GM18867 (cell line): ENCODE results near the gene TAGLN2.
A peak's percentile ranks its signal among the peaks of the same experiment; 100 is the strongest.

ENCODE experiments used
- ATAC-seq: cut with Tn5 transposase; IDR thresholded peaks from one replicate; pipeline ENCODE4 v1.9.1; 2021; ENCODE audit warnings: mild to moderate bottlenecking, moderate library complexity; ENCODE audit not compliant: unreplicated experiment

TAGLN2 gene

GRCh38 chr1:159924791-159925718 lies at the start of gene TAGLN2:
TSS of gene TAGLN2 (minus strand) at chr1:159925507. CDS start at chr1:159920509, 4,998 bp downstream.
- peak; percentile 69 for ATAC-seq

DNA sequence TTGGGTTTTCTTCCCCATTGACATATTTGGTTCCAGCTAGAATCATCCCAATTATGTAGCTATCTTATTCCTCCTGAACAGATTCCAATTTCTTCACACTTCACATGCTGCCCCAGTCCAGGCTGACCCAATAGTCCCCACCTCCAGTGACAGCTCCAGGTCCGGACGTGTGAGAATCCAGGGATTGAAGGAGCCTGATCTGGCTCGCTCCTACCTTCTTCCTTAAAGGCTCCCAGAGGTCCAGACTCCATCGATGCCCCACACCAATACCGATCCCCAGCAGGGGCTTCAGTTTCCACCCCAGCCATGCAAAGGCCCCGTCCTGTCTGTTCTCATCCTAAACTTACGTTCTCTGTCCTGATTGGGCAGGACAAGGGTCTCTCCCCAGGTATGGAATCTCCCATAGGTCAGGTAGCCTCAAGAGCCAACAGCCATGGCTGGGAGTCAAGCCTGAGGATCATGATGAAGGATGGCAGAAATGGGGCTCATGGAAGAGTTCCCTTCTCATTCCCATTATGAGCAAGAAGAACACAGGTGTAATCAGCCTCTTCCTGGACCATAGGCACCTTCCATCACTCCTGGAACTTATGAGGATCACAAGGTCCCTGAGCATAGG lies 49.2 kb upstream of the TAGLN2 start:
- ATAC-seq = no peak

DNA sequence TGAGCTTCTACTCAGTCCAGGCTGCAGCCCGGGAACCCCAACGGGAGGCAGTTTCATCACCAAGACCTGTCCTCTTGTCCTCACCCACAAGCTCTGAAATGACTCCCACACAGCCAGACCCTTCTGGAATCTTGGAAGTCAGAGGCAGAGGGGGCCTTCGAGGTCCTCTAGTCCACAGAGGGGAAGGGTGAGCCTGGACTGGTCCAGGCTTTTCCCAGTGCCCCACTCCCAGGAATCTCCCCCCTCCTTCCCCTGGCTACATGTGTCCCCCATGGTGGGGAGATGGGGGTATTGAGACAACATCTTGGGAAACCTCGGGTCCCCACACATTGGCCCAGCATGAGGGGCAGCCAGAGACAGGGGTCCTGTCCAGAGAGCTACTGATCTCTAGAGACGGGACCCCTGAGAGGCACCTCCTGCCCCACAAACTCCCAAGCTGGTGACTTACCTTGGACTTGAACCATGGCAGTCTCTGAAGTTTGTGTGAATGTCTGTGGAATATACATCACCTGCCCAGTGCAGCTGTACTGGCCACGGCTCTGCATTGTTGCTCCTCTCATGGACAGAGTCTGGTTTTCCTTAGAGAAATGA lies 48.1 kb upstream of the TAGLN2 start:
- no peak for ATAC-seq

DNA sequence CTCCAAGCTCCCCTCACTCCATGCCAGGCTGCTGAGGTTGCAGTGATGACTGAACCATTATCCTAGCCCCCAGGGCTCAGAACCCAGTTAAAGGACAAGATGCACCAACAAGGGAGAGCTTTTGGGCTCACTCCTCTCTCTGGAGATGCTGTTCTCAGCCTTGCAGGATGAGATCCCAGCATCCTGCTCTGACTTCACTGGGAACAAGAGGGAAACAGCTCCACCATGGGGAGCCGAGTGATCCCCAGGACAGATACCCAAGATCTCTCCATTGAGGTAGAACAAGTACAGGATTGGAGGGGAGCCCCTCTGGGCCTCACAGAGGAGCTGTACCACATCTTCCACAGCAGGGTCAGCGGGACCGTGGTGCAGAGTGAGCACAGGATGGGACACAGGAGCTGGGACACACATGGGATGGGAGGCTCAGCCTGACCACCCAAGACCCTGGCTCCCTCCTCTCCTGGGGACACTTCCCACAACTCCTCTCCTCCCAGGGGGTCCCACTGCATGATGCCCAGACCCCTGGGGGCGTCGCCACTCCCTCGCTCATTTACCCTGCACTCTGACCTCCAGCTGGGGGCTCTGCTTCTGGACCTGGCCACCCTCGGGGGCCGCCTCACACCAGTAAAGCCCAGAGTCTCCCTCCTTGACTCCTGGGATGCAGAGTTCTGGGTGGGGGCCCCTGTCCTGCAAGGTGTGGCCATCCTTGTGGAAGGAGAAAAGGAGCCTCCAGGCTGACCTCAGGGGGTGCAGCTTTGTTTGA lies 47.3 kb upstream of the TAGLN2 start:
- no peak for ATAC-seq

GRCh38 chr1:159970932-159971342 lies 45.6 kb upstream of the TAGLN2 start:
- ATAC-seq = no peak

- no peak for ATAC-seq
These were observed 43.6 kb upstream of the TAGLN2 start for GRCh38 chr1:159968901-159969300.

DNA sequence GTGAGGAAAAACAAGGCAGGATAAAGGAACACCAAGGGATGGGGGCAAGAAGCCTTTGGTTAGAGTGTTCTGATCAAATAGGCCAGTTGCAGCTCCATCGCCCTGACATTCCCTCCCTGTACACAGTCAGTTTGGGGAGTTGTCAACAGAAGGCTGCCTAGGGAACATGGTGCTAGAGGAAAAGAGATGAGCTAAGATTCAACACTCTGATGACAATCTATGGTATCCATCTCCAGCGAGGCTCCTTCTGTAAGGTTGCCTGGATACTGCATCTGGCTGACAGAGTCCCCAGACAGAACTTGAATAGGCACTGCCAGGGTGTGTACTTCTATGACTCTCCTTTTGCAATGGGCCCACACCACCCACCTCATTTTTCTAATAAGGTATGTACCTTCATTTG lies 40.0 kb upstream of the TAGLN2 start:
- ATAC-seq = no peak

DNA sequence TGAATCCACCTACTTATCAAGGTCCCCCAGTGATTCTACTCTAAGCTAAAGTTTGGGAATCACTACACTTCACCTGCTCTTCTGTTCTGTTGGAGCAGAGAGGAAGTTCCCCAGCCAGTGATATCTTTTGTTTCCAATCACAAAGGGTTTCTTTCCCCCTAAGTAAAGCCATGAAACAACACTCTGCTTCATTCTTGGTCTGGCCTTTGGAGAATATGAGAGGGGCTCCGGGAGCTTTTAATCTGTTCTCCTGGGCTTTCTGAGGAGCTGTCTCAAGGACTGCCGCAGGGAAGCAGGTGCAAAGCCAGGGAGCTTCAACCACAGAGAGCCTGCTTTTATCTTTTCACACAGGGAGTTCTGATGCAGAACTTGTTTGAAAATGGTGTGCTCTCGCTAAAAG lies 38.8 kb upstream of the TAGLN2 start:
- no peak for ATAC-seq

DNA sequence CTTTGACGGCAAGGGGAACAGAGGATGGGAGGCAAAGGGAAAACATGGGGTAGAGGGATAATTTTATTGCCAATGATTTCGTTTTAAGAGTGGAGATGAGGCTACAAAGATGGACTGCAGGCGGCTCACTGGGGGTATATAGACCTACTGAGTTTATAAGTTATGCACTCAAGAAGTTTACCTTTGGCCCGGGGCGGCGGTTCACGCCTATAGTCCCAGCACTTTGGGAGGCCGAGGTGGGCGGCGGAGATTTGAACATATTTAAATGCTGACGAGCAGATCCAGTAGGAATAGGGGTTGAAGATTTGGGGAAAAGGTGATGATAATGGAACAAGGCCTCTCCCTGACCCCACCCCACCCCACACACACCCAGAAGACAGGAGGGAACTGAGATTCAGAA lies 36.9 kb upstream of the TAGLN2 start:
- ATAC-seq = no peak

- ATAC-seq = no peak
These were observed 36.3 kb upstream of the TAGLN2 start for GRCh38 chr1:159961636-159962035.

- ATAC-seq = no peak
These were observed 35.5 kb upstream of the TAGLN2 start for GRCh38 chr1:159960721-159961381.

GRCh38 chr1:159959451-159959850 lies 34.1 kb upstream of the TAGLN2 start:
- ATAC-seq = peak; percentile 13

GRCh38 chr1:159958719-159959380 lies 33.5 kb upstream of the TAGLN2 start:
- ATAC-seq = peak; percentile 86

DNA sequence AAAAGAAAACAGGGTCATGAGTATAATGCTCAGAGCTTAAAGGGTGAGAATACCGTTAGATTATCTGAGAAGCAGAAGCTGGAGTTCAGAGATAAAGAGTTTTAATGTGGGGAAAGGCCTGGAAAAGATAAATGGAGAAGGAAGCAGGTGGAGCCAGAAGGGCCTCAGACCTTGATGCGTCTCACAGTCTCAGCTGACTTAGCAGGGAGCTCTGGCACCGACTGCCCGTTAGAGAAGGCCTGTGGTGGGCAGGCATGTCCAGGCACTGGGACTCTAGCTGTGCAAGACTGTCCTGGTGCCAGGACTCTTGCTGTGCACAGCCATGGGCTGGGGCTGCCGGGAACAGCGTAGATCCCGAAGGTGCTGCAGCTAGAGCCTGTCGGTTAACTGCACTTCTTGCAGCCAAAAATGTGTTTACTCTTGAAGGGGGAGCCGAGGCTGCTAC lies 32.5 kb upstream of the TAGLN2 start:
- ATAC-seq = no peak

- no peak for ATAC-seq
These were observed 30.1 kb upstream of the TAGLN2 start for GRCh38 chr1:159955456-159955855.

- ATAC-seq = no peak
These were observed 28.5 kb upstream of the TAGLN2 start, which contains the start of gene SLAMF9 for GRCh38 chr1:159953536-159954515. TSS of gene SLAMF9 (minus strand) at chr1:159954237. CDS start at chr1:159954137, 100 bp downstream.

GRCh38 chr1:159952932-159953331 lies 27.6 kb upstream of the TAGLN2 start:
- ATAC-seq = no peak

- no peak for ATAC-seq
These were observed 26.2 kb upstream of the TAGLN2 start for GRCh38 chr1:159951551-159951950.

DNA sequence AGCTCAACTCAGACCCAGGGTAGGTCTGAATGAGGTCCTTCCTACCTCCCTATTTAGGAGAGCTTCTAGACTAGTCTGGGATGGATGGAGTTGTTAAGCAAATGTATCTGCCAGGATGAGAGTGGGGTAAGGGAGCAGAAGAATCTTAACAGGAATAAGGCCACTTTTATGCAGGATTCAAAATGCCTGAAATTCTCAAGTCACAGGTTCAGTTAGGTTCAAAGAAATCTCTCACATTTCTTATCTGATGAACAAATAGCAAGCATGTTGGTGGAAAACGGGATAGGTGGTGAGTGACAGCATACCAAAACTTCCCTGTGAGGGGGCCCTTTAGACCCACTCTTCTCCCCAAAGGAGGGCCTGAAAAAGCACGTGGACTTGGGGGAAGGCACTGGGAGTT lies 25.7 kb upstream of the TAGLN2 start:
- ATAC-seq = no peak
